ENCODE measurements around the gene CYTH2. TPM values are rescaled to one million over a fixed set of nuclear protein-coding genes. Genes with fewer than 3 reads are reported as not detected.
A peak's percentile ranks its signal among the peaks of the same experiment; 100 is the strongest.

Gene CYTH2
- total RNA-seq, 1 donor from 2014 or later, result 67.1 TPM

- peaks cover 45% of the 10 kb centered on the region for H3K79me2 ChIP-seq (ENCODE audit: insufficient read depth, low read length)
- TF ChIP-seq EZH2 (IDR thresholded peaks at IDR 0.05; ENCODE audit: insufficient read depth, low read length), result no peak
- no peak for TF ChIP-seq CTCF (IDR thresholded peaks at IDR 0.05; ENCODE audit: insufficient read depth, low read depth, low read length)
- H3K27me3 ChIP-seq (ENCODE audit: insufficient read depth, low read length), result no peaks in the 10 kb centered on the region
- Mint-ChIP-seq H3K27me3 (ENCODE audit: low read depth, unreplicated experiment) (no peaks in the 10 kb centered on the region), H3K9me3 (ENCODE audit: unreplicated experiment) (peaks cover 2% of the 10 kb centered on the region), H3K36me3 (ENCODE audit: low read depth, unreplicated experiment) (peaks cover 28% of the 10 kb centered on the region), H3K27ac (ENCODE audit: unreplicated experiment) (peak overlapping the region; percentile 80), H3K4me1 (ENCODE audit: low read depth, unreplicated experiment) (peaks cover 16% of the 10 kb centered on the region), H3K4me3 (ENCODE audit: unreplicated experiment) (peak overlapping the region; percentile 92)
- peak overlapping the region; percentile 14 for H3K27ac ChIP-seq (ENCODE audit: low read depth, low read length)
- peaks cover 24% of the 10 kb centered on the region for H3K4me1 ChIP-seq (ENCODE audit: insufficient read depth, low read length)
- FAIRE-seq (no peak), DNase-seq (ENCODE audit: low read depth) (no peak)
- H3K9ac ChIP-seq (ENCODE audit: low read length), result peak overlapping the region; percentile 98
- H3K4me2 ChIP-seq (ENCODE audit: low read length), result peak overlapping the region; percentile 98
- H4K20me1 ChIP-seq (ENCODE audit: insufficient read depth, low read length), result peaks cover 54% of the 10 kb centered on the region
- no peak overlapping the region for H2AFZ ChIP-seq (ENCODE audit: low read depth, low read length)
- peaks cover 34% of the 10 kb centered on the region for H3K36me3 ChIP-seq (ENCODE audit: insufficient read depth, low read length)
- H3K4me3 ChIP-seq (ENCODE audit: insufficient read depth, low read depth, low read length), result peak overlapping the region; percentile 82
- H3K9me3 ChIP-seq (ENCODE audit: insufficient read depth, low read depth, low read length), result no peaks in the 10 kb centered on the region
Measured at GRCh38 chr19:48469934-48470680, 938 bp downstream of the CYTH2 start.

GRCh38 chr19:48470856-48471255 lies 1.7 kb downstream of the CYTH2 start:
- H3K27ac Mint-ChIP-seq (ENCODE audit: unreplicated experiment), result peak overlapping the region; percentile 78
- peak overlapping the region; percentile 98 for H3K4me2 ChIP-seq (ENCODE audit: low read length)

More at GRCh38 chr19:48470856-48471255, 1.7 kb downstream of the CYTH2 start:
- Histone ChIP-seq H3K27me3 (ENCODE audit: insufficient read depth, low read length) (no peaks in the 10 kb centered on the region), H3K4me1 (ENCODE audit: insufficient read depth, low read length) (peaks cover 24% of the 10 kb centered on the region), H3K9me3 (ENCODE audit: insufficient read depth, low read depth, low read length) (no peaks in the 10 kb centered on the region), H2AFZ (ENCODE audit: low read depth, low read length) (no peak overlapping the region), H3K4me3 (ENCODE audit: insufficient read depth, low read depth, low read length) (no peak overlapping the region), H4K20me1 (ENCODE audit: insufficient read depth, low read length) (peaks cover 61% of the 10 kb centered on the region), H3K79me2 (ENCODE audit: insufficient read depth, low read length) (peaks cover 45% of the 10 kb centered on the region), H3K36me3 (ENCODE audit: insufficient read depth, low read length) (peaks cover 41% of the 10 kb centered on the region), H3K9ac (ENCODE audit: low read length) (peak overlapping the region; percentile 98), H3K27ac (ENCODE audit: low read depth, low read length) (no peak overlapping the region)
- H3K4me1 Mint-ChIP-seq (ENCODE audit: low read depth, unreplicated experiment), result peaks cover 16% of the 10 kb centered on the region
- no peak for TF ChIP-seq CTCF (IDR thresholded peaks at IDR 0.05; ENCODE audit: insufficient read depth, low read depth, low read length)
- TF ChIP-seq EZH2 (IDR thresholded peaks at IDR 0.05; ENCODE audit: insufficient read depth, low read length), result no peak
- FAIRE-seq (no peak), DNase-seq (ENCODE audit: low read depth) (no peak)
- H3K36me3 Mint-ChIP-seq (ENCODE audit: low read depth, unreplicated experiment), result peaks cover 28% of the 10 kb centered on the region
- H3K4me3 Mint-ChIP-seq (ENCODE audit: unreplicated experiment), result peak overlapping the region; percentile 92
- H3K27me3 Mint-ChIP-seq (ENCODE audit: low read depth, unreplicated experiment), result no peaks in the 10 kb centered on the region
- H3K9me3 Mint-ChIP-seq (ENCODE audit: unreplicated experiment), result peaks cover 2% of the 10 kb centered on the region

All from astrocyte (in vitro differentiated cells and primary cell).